ENCODE measurements around the gene THSD4.
A peak's percentile ranks its signal among the peaks of the same experiment; 100 is the strongest.

The THSD4 gene

DNA sequence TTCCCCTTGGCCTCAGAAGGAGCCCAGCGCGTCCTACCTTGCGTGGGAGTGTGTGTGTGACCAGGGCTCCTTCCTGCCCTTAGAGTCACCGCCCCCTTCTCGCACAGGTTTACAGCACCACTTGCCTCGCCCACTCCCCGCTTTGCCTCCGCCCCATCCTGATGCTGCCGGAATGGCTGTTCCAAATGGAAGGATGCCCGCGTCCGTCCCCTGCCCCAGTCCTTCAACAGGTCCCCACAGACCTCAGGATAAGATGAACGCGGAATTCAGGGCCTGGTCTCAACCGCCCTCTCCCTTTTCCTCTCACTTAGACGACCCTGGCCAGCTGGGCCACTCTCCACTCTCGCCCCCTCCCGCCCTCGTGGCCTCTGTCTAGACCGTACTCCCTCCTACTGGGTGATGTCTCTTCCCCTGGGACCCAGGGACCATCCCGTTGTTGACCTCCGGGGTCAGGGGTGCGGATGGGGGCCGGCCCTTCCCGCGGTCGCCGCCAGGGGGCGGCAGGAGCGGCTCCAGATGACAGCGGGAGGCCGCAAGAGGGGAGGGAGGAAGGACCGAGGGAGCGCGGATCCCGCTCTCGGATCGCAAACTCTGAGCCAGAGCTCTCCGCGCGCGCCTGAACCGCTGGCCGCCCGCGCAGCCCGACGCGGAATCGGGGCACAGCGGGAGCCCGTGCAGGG lies at the start of gene THSD4:
Gene THSD4, plus strand, starts transcription at position 585 of the 680 bp plus-strand sequence.
- DNase-seq (ENCODE audit: low read depth in 2 of 2): peak; percentile 35 to 65

DNA sequence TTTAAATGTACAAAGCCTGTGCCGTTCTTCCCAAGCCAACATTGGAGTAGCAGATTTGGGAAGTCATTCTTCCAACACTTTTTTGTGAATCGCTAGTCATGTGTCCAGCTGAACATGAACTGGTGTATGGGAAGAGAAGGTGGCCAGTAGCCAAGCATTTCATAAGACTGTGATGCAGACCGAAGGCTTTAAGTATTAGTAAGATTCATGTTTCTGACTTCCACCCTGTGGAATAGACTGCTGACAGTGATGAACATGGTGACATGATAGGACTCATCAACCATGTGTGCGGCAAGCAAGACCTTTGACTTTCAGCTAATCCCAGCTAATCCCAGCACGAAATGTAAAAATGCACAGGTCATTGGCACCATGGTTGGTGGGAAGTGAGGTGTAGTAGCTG lies 48.3 kb upstream of the THSD4 start:
- no peak for DNase-seq (ENCODE audit: low read depth in 2 of 2)

DNA sequence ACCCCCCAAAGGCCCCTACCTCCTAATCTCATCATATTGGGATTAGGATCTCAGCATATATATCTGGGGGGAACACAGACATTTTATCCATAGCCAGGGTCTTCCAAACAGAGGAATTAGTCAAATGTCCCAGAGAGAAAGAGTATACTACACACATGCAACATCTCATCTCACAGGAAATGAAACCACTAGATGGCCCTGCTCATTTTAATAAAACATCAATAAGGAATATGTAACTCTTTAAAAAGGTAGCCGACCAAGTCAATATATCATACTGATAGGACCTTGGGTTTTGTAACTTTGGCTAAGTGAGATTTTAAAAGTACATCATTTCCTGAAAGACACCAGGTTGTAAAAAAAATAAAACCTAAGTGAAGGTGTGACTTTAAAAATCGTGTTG lies 45.6 kb upstream of the THSD4 start:
- DNase-seq (ENCODE audit: low read depth in 2 of 2): no peak

DNA sequence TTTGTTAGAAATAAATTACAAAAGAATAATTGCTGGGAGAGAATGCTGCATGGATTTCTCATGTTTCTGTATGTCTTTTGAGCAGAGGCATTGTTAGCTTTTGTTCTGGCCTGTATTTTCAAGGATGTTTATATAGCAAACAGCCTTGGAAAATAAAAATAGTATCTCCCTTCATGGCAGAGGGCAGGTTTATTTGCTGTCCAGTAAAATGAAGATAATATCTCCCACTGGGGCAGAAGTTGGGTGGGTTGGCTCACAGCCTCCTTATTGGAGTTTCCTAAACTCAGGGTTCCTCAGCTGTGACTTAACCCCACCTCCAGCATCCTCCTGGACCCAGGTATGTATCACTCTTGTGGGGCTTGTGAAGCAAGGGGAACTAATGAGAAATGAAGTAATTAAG lies 43.7 kb upstream of the THSD4 start:
- no peak for DNase-seq (ENCODE audit: low read depth in 2 of 2)

DNA sequence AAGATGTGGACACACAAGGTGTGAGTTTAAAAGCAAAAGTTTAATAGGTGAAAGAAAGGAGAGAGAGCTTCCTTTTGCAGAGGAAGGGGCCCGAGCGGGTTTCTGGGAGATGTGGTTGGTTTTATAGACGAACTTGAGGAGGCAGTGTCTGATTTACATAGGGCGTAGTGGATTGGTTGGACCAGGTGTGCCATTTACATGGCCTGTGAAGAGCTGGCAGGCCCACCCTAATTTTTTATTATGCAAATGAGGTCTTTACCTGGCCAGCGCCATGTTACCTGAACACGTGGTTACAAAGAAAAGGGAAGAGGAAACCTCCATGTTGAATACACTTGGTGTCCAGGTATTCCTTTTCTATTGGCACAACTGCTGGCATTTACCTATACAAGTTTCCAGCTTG lies 42.8 kb upstream of the THSD4 start:
- no peak for DNase-seq (ENCODE audit: low read depth in 2 of 2)

DNA sequence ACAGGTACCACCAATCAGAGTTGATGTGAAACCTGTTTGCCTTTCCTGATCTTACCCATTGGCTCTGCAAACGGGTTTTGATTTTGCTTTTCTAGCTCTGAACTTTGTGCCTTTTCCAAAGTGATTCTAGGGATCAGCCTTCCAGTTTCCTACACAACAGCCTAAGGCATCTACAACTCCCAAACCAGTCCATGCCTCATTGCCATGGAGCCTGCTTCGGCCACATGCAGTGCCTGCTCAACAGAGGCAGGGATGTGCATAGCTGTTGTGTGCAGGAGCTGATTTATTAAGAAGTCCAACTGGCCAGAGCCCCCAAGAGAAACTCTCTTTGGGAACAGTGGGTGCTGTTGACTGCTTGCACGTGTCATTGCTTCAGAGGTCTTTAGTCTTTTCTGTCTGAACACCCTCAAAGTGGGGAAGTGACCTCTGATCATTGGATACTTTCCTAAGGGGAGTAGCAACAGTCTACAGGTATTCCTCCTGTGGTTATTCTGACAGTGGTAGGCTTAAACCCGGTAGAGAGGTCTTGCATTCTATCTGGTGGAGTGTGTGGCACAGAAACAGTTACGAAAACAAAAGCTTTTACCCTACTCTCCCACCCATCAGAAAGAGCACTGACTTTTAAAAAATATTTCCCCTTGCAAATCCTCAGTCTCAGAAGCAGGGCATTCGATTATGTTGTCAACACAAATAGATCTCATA lies 36.6 kb upstream of the THSD4 start:
- DNase-seq (ENCODE audit: low read depth in 2 of 2): no peak

DNA sequence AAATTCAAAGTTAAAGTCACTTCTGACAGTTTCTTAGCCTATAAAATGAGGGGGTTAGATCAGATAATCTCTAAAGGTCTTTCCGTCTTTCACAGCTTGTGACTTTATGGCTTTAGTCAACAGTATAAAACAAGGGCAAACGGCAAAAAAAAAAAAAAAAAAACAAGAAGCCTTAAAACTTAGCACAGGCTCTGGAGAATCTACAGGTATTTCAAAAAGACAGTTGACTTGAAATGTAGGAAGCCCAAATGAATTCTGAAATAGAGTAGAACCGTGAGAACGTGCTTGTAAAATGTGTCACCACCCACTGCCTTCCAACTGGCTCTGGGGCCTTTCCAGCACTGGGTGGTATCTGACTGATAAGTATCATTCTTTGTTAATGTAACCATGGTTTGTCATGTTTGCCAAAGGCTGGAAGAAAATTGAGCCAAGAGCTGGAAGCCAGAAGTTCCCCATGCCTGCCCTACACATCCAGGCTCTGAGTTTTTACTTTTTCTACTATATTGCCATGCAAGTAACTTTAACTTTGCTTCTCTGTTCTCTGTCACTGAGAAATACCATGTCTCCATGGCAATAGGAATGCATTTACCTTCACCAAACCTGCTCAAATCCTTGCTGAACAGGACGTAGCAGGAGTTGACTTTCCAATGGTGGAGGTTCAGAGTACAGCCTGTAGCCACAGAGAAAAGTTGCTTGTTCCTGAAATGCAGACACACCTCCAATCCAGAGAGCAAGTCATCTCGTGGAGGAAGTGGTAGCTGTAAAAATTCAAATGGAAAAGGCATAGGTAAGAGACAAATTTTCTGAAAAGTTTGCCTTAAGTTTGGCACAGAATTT lies 35.8 kb upstream of the THSD4 start:
- no peak for DNase-seq (ENCODE audit: low read depth in 2 of 2)

DNA sequence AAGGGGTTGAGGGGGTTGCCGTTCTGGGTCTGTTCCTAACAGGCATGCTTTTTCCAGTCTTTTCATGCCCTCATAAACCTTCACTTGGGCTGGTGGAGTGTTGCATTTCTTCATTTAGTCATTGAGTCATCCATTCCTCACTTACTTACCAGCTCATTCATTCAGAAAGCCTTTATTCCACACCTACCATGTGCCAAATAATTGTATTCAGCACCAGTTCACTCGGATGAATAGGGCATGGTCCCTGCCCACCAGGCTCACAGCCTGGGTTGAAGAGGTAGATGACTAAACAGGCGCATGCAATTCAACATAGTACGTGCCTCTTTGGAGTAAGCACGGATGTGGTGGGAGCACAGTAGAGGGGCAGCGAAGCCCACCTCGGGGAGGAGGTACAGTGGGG lies 35.1 kb upstream of the THSD4 start:
- DNase-seq (ENCODE audit: low read depth in 2 of 2): no peak

DNA sequence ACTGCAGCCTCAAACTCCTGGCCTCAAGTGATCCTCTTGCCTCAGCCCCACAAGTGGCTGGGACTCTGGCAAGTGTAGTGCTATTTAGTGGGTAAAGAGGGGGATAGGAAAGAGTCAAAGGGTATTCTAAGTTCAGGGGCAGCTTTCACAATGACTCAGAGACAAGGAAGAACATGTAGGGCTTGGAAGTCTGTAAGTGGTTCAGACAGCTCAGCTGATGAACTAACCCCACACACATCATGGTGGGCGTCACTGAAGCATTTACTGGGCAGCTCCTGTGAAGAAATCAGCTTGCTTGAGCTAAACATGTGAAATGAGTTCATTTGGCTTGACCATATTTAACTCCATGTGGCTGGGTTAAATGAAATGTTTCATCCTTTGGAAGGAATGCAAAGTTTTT lies 34.6 kb upstream of the THSD4 start:
- DNase-seq (ENCODE audit: low read depth in 2 of 2): no peak

DNA sequence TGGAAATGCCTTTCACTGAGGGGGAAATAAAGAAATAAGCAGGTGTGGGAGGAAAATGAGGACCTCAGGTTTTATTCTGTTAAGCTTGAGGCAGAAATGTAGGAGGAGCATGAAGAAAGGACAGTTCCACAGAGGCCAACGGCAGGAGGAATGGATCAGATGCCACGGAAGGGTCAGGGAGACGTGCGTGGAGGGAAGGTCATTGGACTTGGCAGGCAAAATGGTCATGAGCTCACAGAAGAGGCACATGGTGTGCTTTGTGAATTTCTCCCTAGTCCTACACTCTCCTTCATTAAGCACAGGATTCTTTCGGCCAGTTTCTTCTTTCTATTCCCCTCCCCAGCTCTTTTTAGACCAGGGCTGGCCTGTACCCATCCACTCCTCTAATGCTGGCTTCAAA lies 32.5 kb upstream of the THSD4 start:
- no peak for DNase-seq (ENCODE audit: low read depth in 2 of 2)

DNA sequence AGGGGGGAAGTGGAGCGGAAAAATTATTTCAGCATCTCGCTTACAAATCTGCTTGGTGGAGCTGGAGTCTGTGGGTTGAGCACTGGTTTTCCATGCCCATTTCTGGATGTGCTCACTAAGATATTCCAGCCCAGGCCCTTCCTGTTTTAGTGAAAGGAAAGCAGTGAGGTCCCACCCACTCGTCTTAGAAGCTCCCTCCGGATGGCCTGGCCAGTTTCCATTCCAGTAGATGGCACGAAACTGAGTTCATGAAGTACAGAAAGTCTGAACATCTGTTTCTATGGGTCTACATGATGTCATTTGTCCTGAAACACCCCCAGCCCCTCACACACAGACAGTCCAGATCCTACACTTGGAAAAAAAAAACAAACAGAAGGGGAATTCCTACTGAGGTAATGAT lies 31.9 kb upstream of the THSD4 start:
- no peak for DNase-seq (ENCODE audit: low read depth in 2 of 2)

DNA sequence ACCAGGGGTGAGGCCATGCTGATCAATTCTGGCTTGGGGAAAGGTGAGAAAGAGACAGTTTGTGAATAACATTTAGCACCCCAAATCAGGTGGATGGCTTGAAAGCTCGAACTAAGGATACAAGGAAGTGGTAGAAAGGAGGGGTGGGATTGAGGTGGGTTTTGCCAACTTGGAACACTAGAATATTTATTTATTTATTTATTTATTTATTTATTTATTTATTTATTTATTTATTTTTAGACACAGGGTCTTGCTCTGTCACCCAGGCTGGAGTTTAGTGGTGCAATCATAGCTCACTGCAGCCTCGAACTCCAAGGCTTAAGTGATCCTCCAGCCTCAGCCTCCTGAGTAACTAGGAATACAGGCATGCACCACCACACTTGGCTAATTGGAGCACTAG lies 31.0 kb upstream of the THSD4 start:
- no peak for DNase-seq (ENCODE audit: low read depth in 2 of 2)

DNA sequence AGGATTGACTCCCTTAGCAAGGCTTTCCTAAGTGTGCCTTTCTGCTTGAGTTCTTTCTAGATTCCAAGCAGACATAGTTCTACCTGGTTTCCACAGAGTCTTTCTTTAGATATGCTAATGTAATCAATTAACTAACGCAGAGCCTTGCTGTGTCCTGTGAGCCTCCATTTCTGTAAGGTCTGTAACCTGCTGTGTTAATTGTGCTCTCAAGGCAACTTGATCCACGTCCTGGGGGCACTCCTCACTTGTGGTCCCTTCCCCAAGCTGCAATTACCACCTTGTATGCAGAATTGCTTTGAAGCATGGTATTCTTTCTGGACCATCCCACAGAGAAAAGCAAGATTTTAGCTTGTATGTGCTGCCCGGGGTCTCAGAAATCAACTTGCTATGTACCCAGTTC lies 29.5 kb upstream of the THSD4 start:
- no peak for DNase-seq (ENCODE audit: low read depth in 2 of 2)

DNA sequence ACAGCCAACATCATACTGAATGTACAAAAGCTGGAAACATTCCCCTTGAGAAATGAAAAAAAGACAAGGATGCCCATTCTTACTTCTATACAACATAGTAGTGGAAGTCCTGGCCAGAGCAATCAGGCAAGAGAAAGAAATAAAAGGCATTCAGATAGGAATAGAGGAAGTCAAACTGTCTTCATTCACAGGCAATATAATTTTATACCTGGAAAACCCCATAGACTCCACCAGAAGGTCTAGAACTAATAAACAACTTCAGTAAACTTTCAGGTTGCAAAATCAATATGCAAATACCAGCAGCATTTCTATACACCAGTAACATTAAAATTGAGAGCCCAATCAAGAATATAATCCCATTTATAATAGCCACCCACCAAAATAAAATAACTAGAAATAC lies 27.1 kb upstream of the THSD4 start:
- no peak for DNase-seq (ENCODE audit: low read depth in 2 of 2)

DNA sequence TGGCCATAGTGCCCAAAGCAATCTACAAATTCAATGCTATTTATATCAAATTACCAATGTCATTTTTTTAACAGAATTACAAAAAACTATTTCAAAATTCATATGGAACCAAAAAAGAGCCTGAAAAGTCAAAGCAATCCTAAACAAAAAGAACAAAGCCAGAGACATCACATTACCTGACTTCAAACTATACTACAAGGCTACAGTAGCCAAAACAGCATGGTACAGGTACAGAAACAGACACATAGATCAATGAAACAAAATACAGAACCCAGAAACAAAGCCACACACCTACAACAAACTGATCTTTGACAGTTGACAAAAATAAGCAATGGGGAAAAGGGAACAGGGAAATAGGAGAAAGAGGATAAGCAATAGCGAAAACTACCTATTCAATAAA lies 26.6 kb upstream of the THSD4 start:
- no peak for DNase-seq (ENCODE audit: low read depth in 2 of 2)

DNA sequence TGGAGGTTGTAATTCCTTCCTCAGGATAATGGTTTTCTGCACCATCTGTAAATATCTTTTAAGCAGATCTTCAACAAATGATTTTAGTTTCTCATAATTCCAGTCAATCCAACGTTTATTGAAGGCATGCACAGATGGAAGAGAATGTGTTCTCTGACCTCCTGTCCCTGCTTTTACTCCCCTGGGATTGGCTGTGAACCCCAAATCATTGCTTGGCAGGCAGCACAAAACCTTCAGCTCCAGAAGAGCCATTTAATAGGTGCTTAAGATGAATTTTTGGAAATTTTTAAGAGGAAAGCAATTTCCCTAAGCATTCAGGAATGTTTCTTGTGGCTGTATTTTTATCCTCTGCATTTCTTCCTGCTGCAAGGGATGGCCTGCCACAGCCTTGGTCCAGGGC lies 25.5 kb upstream of the THSD4 start:
- no peak for DNase-seq (ENCODE audit: low read depth in 2 of 2)

DNA sequence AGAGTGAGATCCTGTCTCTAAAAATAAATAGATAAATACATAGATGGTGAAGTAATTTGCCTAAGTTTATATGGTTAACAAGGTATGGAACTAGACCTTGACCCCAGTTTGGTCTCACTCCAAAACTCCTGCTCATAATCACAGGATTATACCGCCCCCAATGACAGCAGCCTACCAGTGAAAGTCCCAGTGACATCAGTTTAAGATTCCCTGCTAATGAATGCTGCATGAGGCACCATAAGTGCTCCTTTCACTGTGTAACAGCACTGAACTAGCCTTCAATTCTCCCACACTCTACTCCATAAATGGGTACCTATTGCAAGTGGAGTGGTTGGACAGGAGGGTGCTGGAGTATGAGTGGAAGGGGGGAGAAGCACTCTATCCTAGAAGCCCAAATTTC lies 23.7 kb upstream of the THSD4 start:
- DNase-seq (ENCODE audit: low read depth in 2 of 2): no peak

DNA sequence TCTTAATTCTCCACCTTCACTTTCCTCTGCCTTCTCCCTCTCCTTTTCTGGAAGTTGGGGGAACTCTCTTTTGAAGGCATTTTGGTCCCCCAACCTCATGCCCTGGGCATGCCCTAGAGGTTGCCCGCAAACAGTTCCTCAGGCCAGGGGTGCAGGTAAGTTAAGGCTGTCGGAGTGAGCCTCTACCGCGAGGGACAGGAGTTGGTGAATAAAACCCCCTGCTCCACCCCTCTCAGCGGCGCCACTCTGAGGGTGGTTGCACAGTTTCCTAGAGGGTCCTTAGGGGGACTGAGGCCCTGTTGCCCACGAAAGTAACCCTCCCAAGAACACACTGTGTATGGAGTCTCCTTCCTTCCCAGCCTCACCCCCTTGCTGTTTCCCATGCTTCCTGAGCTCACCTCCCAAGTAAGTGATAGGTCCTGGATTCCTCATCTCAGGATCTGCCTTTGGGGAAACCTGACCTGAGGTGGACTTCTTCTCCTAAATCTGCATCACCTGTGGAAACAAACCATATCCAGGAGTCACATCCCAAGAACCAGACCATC lies 23.1 kb upstream of the THSD4 start:
- no peak for DNase-seq (ENCODE audit: low read depth in 2 of 2)

DNA sequence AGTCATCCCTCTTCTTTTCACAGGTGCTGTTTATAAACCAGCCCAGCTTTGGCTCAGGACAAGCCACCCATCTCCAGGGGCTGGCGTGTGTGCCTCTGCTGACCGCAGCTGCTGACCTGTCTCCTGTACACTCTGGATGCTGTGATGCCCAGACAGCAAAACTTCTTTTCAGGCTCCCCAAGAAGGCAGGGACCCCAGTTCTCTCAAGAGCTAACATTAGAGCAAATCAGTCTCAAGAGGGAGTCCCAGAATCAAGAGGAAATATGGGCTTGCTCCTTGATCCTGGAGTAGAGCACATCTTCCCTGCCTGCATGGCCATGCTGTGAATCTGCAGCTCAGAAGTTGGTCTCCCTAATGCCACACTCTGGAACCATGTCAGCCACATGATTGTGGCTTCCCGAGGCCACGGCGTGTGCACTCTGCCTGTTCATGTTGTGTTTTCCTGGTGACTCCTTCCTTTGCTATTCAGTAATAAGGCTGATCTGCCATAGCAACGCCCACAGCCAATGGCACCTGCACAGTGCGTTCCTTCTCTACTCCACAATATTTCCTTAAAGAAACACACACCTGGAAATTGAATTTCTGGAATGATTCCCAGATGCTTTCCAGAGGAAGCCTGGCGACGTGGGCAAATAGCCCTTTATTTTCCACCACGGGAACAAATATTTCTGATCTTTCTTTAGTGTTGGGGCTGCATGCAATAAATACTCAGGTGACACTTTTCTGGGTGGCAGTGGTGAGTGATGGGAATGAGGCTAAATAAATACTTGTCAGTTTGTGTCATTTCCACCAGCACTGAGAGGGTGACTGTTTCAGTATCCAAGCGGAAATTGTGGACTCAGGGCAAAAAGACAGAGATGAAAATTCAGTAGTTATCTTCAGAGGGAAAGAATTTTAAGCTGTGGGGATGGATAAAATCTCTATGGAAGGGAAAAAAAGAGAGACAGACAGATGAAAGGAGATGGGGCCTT lies 21.9 kb upstream of the THSD4 start:
- no peak for DNase-seq (ENCODE audit: low read depth in 2 of 2)

DNA sequence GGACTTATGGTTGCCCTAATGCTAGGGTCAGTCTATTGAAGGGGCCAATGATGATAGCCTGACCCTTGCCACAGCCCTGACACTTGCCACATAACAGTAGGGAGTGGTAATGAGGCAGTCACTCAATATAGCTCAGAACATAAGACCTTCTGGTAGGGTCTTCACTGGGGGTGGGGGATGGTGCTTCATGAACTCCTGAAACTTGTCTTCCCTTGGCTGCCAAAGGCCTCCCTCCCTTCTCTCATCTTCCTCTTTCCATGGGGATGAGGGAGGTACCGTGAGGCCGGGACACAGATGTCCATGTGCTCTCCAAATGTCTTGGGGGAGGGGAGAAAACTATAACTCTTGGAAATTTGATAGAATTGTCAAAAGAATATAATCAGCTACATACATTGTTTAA lies 21.1 kb upstream of the THSD4 start:
- DNase-seq (ENCODE audit: low read depth in 2 of 2): no peak

DNA sequence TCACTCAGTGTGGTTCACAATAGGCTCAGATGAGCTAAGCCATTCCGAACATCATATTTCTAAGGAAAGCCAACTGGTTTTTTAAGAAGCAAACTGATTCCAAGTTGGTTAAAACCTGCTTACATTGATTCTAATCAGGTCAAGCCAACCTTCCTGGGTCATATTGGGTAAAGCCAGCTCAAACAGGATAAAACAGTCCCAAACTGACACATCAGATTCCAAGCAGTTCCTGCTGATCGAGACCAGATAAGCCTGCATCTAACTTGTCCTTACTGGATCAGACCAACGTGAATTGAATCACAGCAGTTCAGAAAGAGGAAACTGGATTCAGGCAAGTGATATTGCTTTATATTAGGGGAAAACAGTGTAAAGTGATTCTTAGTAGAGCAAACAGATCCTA lies 18.6 kb upstream of the THSD4 start:
- DNase-seq (ENCODE audit: low read depth in 2 of 2): no peak
